ENCODE data around the gene SSR1. TPM values are rescaled to one million over a fixed set of nuclear protein-coding genes. Genes with fewer than 3 reads are reported as not detected.

SSR1 gene
- total and polyA plus RNA-seq, 2 of the 13 experiments (the other 11 are each of a cell fraction or from before 2014, with no cell fraction given): 203 to 243 TPM

- TF ChIP-seq NONO (IDR thresholded peaks at IDR 0.05): no peak
- TF ChIP-seq NONO (CRISPR knock-in tag; conservative IDR thresholded peaks at IDR 0.05): peak; percentile 87
- TF ChIP-seq FUBP1 (CRISPR knock-in tag; IDR thresholded peaks at IDR 0.05; ENCODE audit: borderline replicate concordance): no peak
- peak; percentile 60; the same call in 1 of the 2 replicates for TF ChIP-seq SIX4 (CRISPR knock-in tag; IDR thresholded peaks at IDR 0.05)
Measured at GRCh38 chr6:7238900-7239589, 74.0 kb downstream of the SSR1 start (continued).

GRCh38 chr6:7238526-7238899 is 74.5 kb downstream of the SSR1 start:
- H2AFZ ChIP-seq (ENCODE audit: low read length): no peak overlapping the region
- peak overlapping the region in 1 of 3 experiments; percentile 34; a peak in 2 of 6 replicates for H3K4me3 ChIP-seq (replicated peaks in 1 of 3; ENCODE audit: insufficient read depth in 1 of 3, low read depth in 2 of 3, low read length in 3 of 3)
- peak overlapping the region; percentile 68 for H3K4me2 ChIP-seq (ENCODE audit: low read depth, low read length)
- H3K9me3 ChIP-seq (ENCODE audit: low read length): no peaks in the 10 kb centered on the region
- ATAC-seq: no peak
- intact Hi-C loops (cut with micrococcal nuclease; ENCODE audit: unreplicated experiment) (loop anchor here (2.0 kb wide), 1 partner anchor 78 kb away; no protein-coding TSS in a partner anchor), in situ Hi-C loops (cut with HindIII; ENCODE audit: extremely low pct_ligation_motif_present, low pct_unique_long_range_greater_than_20kb) (no loop called here)
- peak overlapping the region; percentile 68 for H3K9ac ChIP-seq (ENCODE audit: insufficient read depth, low read depth, low read length)
- H3K27ac ChIP-seq (ENCODE audit: extremely low read length, insufficient read depth, low read length): peak overlapping the region; percentile 90
- no peaks in the 10 kb centered on the region for H3K27me3 ChIP-seq (ENCODE audit: control insufficient read depth in 1 of 2, insufficient read depth in 2 of 2, low read length in 2 of 2)
- peaks cover 14% of the 10 kb centered on the region for H3K79me2 ChIP-seq (ENCODE audit: insufficient read depth, low read length)
- H3K36me3 ChIP-seq (replicated peaks in 1 of 2; ENCODE audit: control insufficient read depth in 1 of 2, insufficient read depth in 2 of 2, low read length in 2 of 2): peaks cover 8 to 40% of the 10 kb centered on the region in 2 experiments; a peak in 3 of 5 replicates
- no TSS peak for BruUV-seq (replicated peaks)
- CTCF ChIA-PET (ENCODE audit: low intra/inter-chr PET ratio, low total read pairs): interaction anchor here (1.3 to 2.4 kb wide), 2 partner anchors 514 to 562 kb away, joined by 7 to 13 read pairs; no protein-coding TSS in a partner anchor
- peaks cover 100% of the 10 kb centered on the region for H3K4me1 ChIP-seq (ENCODE audit: insufficient read depth, low read length)
- peaks cover 16% of the 10 kb centered on the region; the same call in 1 of the 2 replicates for H4K20me1 ChIP-seq (ENCODE audit: insufficient read depth, low read length)
- 74% methylated on average over 5 of the region's 5 CpGs for WGBS (ENCODE audit: low lambda C conversion rate)
- no peak for FAIRE-seq
- POLR2A ChIA-PET: interaction anchor here (1.1 to 1.5 kb wide), 3 partner anchors 151 to 552 kb away, joined by 3 to 4 read pairs (median 4); partner anchors contain the start of genes CAGE1 and RIOK1
- DNase-seq (ENCODE audit: low spot score): no peak
- TF ChIP-seq SNAI1 (CRISPR knock-in tag; IDR thresholded peaks at IDR 0.05; ENCODE audit: borderline replicate concordance): 0 out of 2 replicates have a peak, but pooled peaks have one; percentile 57
- TF ChIP-seq ZBTB39 (CRISPR knock-in tag; IDR thresholded peaks at IDR 0.05): no peak
- 0 out of 2 replicates have a peak, but pooled peaks have one; percentile 63 for TF ChIP-seq ZFP90 (CRISPR knock-in tag; IDR thresholded peaks at IDR 0.05; ENCODE audit: borderline replicate concordance)
- 0 out of 2 replicates have a peak, but pooled peaks have one; percentile 7 for TF ChIP-seq ZBTB43 (CRISPR knock-in tag; conservative IDR thresholded peaks at IDR 0.05)
- TF ChIP-seq ZNF816 (CRISPR knock-in tag; IDR thresholded peaks at IDR 0.05; ENCODE audit: borderline replicate concordance): 0 out of 2 replicates have a peak, but pooled peaks have one; percentile 48
- TF ChIP-seq ZIK1 (CRISPR knock-in tag; IDR thresholded peaks at IDR 0.05; ENCODE audit: borderline replicate concordance, low read depth): no peak
- TF ChIP-seq CHD4 (IDR thresholded peaks at IDR 0.05; ENCODE audit: borderline replicate concordance, low read length): 0 out of 2 replicates have a peak, but pooled peaks have one; percentile 17
- 0 out of 2 replicates have a peak, but pooled peaks have one; percentile 3 for TF ChIP-seq ZFP91 (CRISPR knock-in tag; IDR thresholded peaks at IDR 0.05; ENCODE audit: borderline replicate concordance)
